H1 (cell line): Measurements from ENCODE around the gene TMEM52B. TPM values are rescaled to one million over a fixed set of nuclear protein-coding genes. Genes with fewer than 3 reads are reported as not detected.

Experiments used
- CTCF ChIA-PET: fragments of 300-600 bp; sonication (Branson Sonifier 250); formaldehyde crosslinking; loops from one replicate; lab custom pipeline; 2021; ENCODE audit not compliant: partially characterized antibody; lab: Charles Lee
- POLR2A ChIA-PET: fragments of 300-600 bp; sonication (Branson Sonifier 250); formaldehyde crosslinking; loops from one replicate; lab custom pipeline; 2021; ENCODE audit warnings: inconsistent platforms; ENCODE audit not compliant: partially characterized antibody; lab: Charles Lee
- DNase-seq, 2 experiments: peaks; one replicate each; pipeline versions ENCODE4 v3.0.0 to v3.0.0-alpha.2; 2010 to 2022; ENCODE audit warnings: low spot score in 2 of 2, low read depth in 1 of 2, mixed read lengths in 1 of 2
- FAIRE-seq: peaks from 2 replicates; lab custom pipeline; 2011; peaks lifted over from hg19 to GRCh38; lab: Jason Lieb, UNC
- H2AFZ ChIP-seq: 2 replicates; pipeline ENCODE4 v1.8.1; 2012; ENCODE audit warnings: low read length, inconsistent platforms
- H2AK5ac ChIP-seq: 2 replicates; pipeline ENCODE4 v1.6.1; 2013; ENCODE audit warnings: low read depth, low read length
- H2BK120ac ChIP-seq: replicated peaks from 2 replicates; pipeline ENCODE3; 2013; ENCODE audit warnings: low read depth, low read length, inconsistent platforms
- H2BK12ac ChIP-seq: 2 replicates; pipeline ENCODE4 v1.6.1; 2013; ENCODE audit warnings: low read depth, low read length
- H2BK15ac ChIP-seq: 2 replicates; pipeline ENCODE4 v1.6.1; 2013; ENCODE audit warnings: low read length
- H2BK20ac ChIP-seq: 2 replicates; pipeline ENCODE4 v1.6.1; 2013; ENCODE audit warnings: low read length
- H2BK5ac ChIP-seq: 2 replicates; pipeline ENCODE4 v1.6.1; 2013; ENCODE audit warnings: low read depth, low read length
- H3K14ac ChIP-seq: 2 replicates; pipeline ENCODE4 v1.6.1; 2013; ENCODE audit warnings: inconsistent platforms; ENCODE audit not compliant: insufficient read length
- H3K18ac ChIP-seq: 2 replicates; pipeline ENCODE4 v1.6.1; 2013; ENCODE audit warnings: low read length; ENCODE audit errors: extremely low read depth
- H3K23ac ChIP-seq: 2 replicates; pipeline ENCODE4 v1.6.1; 2013; ENCODE audit warnings: inconsistent platforms; ENCODE audit not compliant: insufficient read length
- H3K23me2 ChIP-seq: 2 replicates; pipeline ENCODE4 v1.6.1; 2013; ENCODE audit warnings: low read depth, low read length
- H3K27ac ChIP-seq: 2 replicates; pipeline ENCODE4 v1.6.1; 2011; ENCODE audit warnings: low read depth, low read length, inconsistent platforms
- H3K27me3 ChIP-seq, 4 experiments: replicated peaks in 1 of 4; 1 replicate in 1 of 4; 2 replicates in 3 of 4; pipeline versions ENCODE4 v1.6.1 to v1.8.1; 2011 to 2013; ENCODE audit warnings: low read length in 3 of 4, mild to moderate bottlenecking in 3 of 4, inconsistent platforms in 2 of 4, mixed read lengths in 2 of 4, moderate library complexity in 1 of 4; ENCODE audit not compliant: control insufficient read depth in 3 of 4, insufficient read depth in 3 of 4; ENCODE audit errors: extremely low read depth in 1 of 4
- H3K36me3 ChIP-seq, 4 experiments: 2 replicates each; pipeline versions ENCODE4 v1.6.1 to v1.8.1; 2011 to 2013; ENCODE audit warnings: mild to moderate bottlenecking in 4 of 4, low read length in 3 of 4, moderate library complexity in 2 of 4, control low read depth in 1 of 4, inconsistent platforms in 1 of 4; ENCODE audit not compliant: insufficient read depth in 4 of 4, control insufficient read depth in 2 of 4
- H3K4ac ChIP-seq: replicated peaks from 2 replicates; pipeline ENCODE3; 2013; ENCODE audit warnings: low read length, low read depth, mixed read lengths, inconsistent platforms; ENCODE audit not compliant: insufficient read length
- H3K4me1 ChIP-seq, 4 experiments: replicated peaks in 1 of 4; 1 replicate in 1 of 4; 2 replicates in 3 of 4; pipeline versions ENCODE4 v1.6.1 to v1.8.1; 2011 to 2013; ENCODE audit warnings: low read length in 3 of 4, inconsistent platforms in 2 of 4, mixed read lengths in 1 of 4; ENCODE audit not compliant: insufficient read depth in 4 of 4, control insufficient read depth in 3 of 4
- H3K4me2 ChIP-seq, 2 experiments: 2 replicates each; pipeline versions ENCODE4 v1.6.1 to v1.8.1; 2011 to 2013; ENCODE audit warnings: low read depth in 2 of 2, low read length in 2 of 2, control low read depth in 1 of 2, inconsistent platforms in 1 of 2, mild to moderate bottlenecking in 1 of 2; ENCODE audit not compliant: insufficient read depth in 1 of 2
- H3K4me3 ChIP-seq, 4 experiments: fragments of 200-600, 300-600 bp in 1 of 4; sonication (generic), shearing (Covaris generic), sonication (Bioruptor Twin) in 1 of 4; 2 replicates each; pipeline versions ENCODE4 v1.5.1 to v1.8.1; 2011 to 2016; ENCODE audit warnings: low read length in 4 of 4, low read depth in 3 of 4, control low read depth in 2 of 4, inconsistent platforms in 2 of 4, mild to moderate bottlenecking in 2 of 4, mixed read lengths in 1 of 4, moderate library complexity in 1 of 4; ENCODE audit not compliant: insufficient read depth in 2 of 4; ENCODE audit errors: extremely low read depth in 1 of 4
- H3K56ac ChIP-seq: replicated peaks from 2 replicates; pipeline ENCODE3; 2013; ENCODE audit warnings: low read depth, mild to moderate bottlenecking, mixed read lengths, low read length, inconsistent platforms; ENCODE audit not compliant: insufficient read length
- H3K79me1 ChIP-seq: 2 replicates; pipeline ENCODE4 v1.6.1; 2013; ENCODE audit warnings: low read depth, low read length, control low read depth
- H3K79me2 ChIP-seq, 2 experiments: 2 replicates each; pipeline versions ENCODE4 v1.6.1 to v1.8.1; 2012 to 2013; ENCODE audit warnings: low read length in 2 of 2, mild to moderate bottlenecking in 2 of 2, inconsistent platforms in 1 of 2; ENCODE audit not compliant: insufficient read depth in 2 of 2, control insufficient read depth in 1 of 2
- H3K9ac ChIP-seq, 4 experiments: replicated peaks in 1 of 4; 1 replicate in 1 of 4; 2 replicates in 3 of 4; pipeline versions ENCODE4 v1.6.1 to v1.8.1; 2011 to 2013; ENCODE audit warnings: low read depth in 3 of 4, low read length in 3 of 4, control low read depth in 2 of 4, mild to moderate bottlenecking in 2 of 4, moderate library complexity in 2 of 4, inconsistent platforms in 1 of 4; ENCODE audit errors: extremely low read depth in 1 of 4
- H3K9me3 ChIP-seq, 2 experiments: 2 replicates each; pipeline versions ENCODE4 v1.6.1 to v1.8.1; 2012 to 2013; ENCODE audit warnings: mild to moderate bottlenecking in 2 of 2, moderate library complexity in 2 of 2, control low read depth in 1 of 2, inconsistent platforms in 1 of 2, low read depth in 1 of 2, low read length in 1 of 2, mixed read lengths in 1 of 2; ENCODE audit not compliant: insufficient read depth in 2 of 2
- H4K20me1 ChIP-seq, 2 experiments: replicated peaks in 1 of 2; 2 replicates each; pipeline versions ENCODE3 to v1.8.1; 2011 to 2013; ENCODE audit warnings: inconsistent platforms in 2 of 2, low read length in 2 of 2, mild to moderate bottlenecking in 1 of 2; ENCODE audit not compliant: insufficient read depth in 2 of 2, control insufficient read depth in 1 of 2
- H4K5ac ChIP-seq: 2 replicates; pipeline ENCODE4 v1.6.1; 2013; ENCODE audit warnings: low read length, low read depth, mixed read lengths, inconsistent platforms; ENCODE audit not compliant: insufficient read length
- H4K8ac ChIP-seq: 2 replicates; pipeline ENCODE4 v1.8.0; 2013; ENCODE audit warnings: mild to moderate bottlenecking, moderate library complexity, low read length, inconsistent platforms; ENCODE audit not compliant: insufficient read depth; ENCODE audit errors: extremely low read depth
- H4K91ac ChIP-seq: replicated peaks from 2 replicates; pipeline ENCODE3; 2013; ENCODE audit warnings: low read length, mixed read lengths, inconsistent platforms; ENCODE audit not compliant: insufficient read length
- CBX8 ChIP-seq: fragments of 300-800, 300-1000 bp; sonication (generic); IDR thresholded peaks from 2 replicates; pipeline ENCODE4 v1.7.1; 2016; ENCODE audit warnings: low read depth, low read length, borderline replicate concordance
- KDM1A ChIP-seq: fragments of 200-600, 300-600 bp; sonication (generic); IDR thresholded peaks from 2 replicates; pipeline ENCODE4 v1.7.1; 2016; ENCODE audit warnings: mild to moderate bottlenecking, low read length, borderline replicate concordance
- KDM4A ChIP-seq: IDR thresholded peaks from one replicate; pipeline ENCODE4 v1.7.1; 2012; ENCODE audit warnings: low read depth, mild to moderate bottlenecking, moderate library complexity, low read length, inconsistent platforms; ENCODE audit not compliant: severe bottlenecking
- MAFK ChIP-seq: IDR thresholded peaks from 2 replicates; pipeline ENCODE4 v1.6.1; 2012; ENCODE audit warnings: low read depth, mild to moderate bottlenecking, improper control_type of control experiment, low read length
- TAF7 ChIP-seq: optimal IDR thresholded peaks from 2 replicates; pipeline ENCODE3; 2011; ENCODE audit warnings: low read depth, mild to moderate bottlenecking, inconsistent platforms, low read length, moderate library complexity, borderline replicate concordance
- WGBS, 2 experiments: shearing (Covaris generic) in 1 of 2; methylation state at CpG; one replicate each; pipeline versions ENCODE4 v1.1.6 to v1.1.7; 2013 to 2015; ENCODE audit warnings: low lambda C conversion rate in 2 of 2, mixed read lengths in 2 of 2, inconsistent platforms in 1 of 2, low coverage in 1 of 2, missing lambda C conversion rate in 1 of 2; ENCODE audit not compliant: insufficient replicate concordance in 2 of 2, insufficient coverage in 1 of 2, insufficient read length in 1 of 2; ENCODE audit errors: extremely low coverage in 1 of 2, missing lambda C conversion rate in 1 of 2; 5-methylcytosine and 5-hydroxymethylcytosine counted together
- polyA plus RNA-seq, 7 experiments: library from polyadenylated mRNA; depleted of rRNA in 3 of 7; stranded (reverse) in 5 of 7; unstranded in 2 of 7; fragments of >200 nt in 5 of 7; fragments of 200-250 nt in 2 of 7; gene quantifications; 1 replicate in 5 of 7; 2 replicates in 1 of 7; 4 replicates in 1 of 7; pipeline versions ENCODE4 v1.2.1 to v1.2.3, GENCODE V29; 2011 to 2013; ENCODE audit warnings: missing spikeins in 2 of 7, mixed read lengths in 2 of 7
- total RNA-seq: library from RNA; stranded (reverse); fragmentation: NEBNext Ultra II Directional; extraction: Animal tissue kit (Norgen Biotek cat#: 25700); gene quantifications from 2 replicates; pipeline ENCODE4 v1.2.1, GENCODE V29; 2021

Gene TMEM52B
- total and polyA plus RNA-seq, 2 of the 8 experiments (the other 6 are each of a cell fraction or from before 2014, with no cell fraction given): not detected

DNA sequence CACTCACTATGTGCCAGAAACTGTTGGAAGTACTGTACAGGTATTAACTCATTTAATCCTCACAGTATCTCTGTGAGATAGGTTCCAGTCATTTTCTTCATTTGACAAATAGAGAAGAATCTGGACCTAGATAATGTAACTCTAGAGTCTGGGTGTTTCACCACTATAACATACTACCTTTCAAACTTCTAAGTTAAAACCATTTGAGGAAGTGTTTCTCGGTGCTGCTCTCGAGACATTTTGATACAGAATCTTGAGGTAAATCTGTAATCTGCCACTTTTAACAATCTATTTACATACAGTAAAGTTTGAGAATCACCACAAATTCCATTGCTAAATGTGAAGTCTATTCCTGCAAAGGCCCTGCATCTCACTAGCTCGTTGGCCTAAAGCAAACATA lies 15.7 kb upstream of the TMEM52B start:
- POLR2A ChIA-PET: no interaction called here
- DNase-seq (no peak), FAIRE-seq (no peak)
- H3K23ac ChIP-seq: no peak overlapping the region
- no peak overlapping the region; the same call in 1 of the 2 replicates for H2AFZ ChIP-seq
- H2AK5ac ChIP-seq: no peak overlapping the region
- no peaks in the 10 kb centered on the region for H3K23me2 ChIP-seq
- no peaks in the 10 kb centered on the region for H3K36me3 ChIP-seq
- no peak overlapping the region for H2BK5ac ChIP-seq
- no peak overlapping the region for H3K14ac ChIP-seq
- H3K27me3 ChIP-seq: no peaks in the 10 kb centered on the region
- no peak overlapping the region for H3K4me2 ChIP-seq
- 92% methylated on average over 3 of the region's 3 CpGs; no CpG with 5 or more reads in 1 of the 2 experiments for WGBS, 2 experiments
- CTCF ChIA-PET: interaction anchor here (0.5 to 3.6 kb wide), 3 partner anchors 10 to 177 kb away, joined by 3 to 13 read pairs (median 4); no protein-coding TSS in a partner anchor
- no peak overlapping the region for H4K8ac ChIP-seq
- H3K9ac ChIP-seq: no peak overlapping the region
- H3K79me1 ChIP-seq: no peaks in the 10 kb centered on the region
- H3K9me3 ChIP-seq: no peaks in the 10 kb centered on the region
- no peak overlapping the region for H3K27ac ChIP-seq
- H3K79me2 ChIP-seq: no peaks in the 10 kb centered on the region
- no peaks in the 10 kb centered on the region for H3K4me1 ChIP-seq
- H3K18ac ChIP-seq: no peak overlapping the region
- no peak overlapping the region for H2BK120ac ChIP-seq
- no peak overlapping the region for H2BK12ac ChIP-seq
- no peak overlapping the region for H4K5ac ChIP-seq
- no peak overlapping the region for H3K4me3 ChIP-seq
- H4K91ac ChIP-seq: no peak overlapping the region
- no peak overlapping the region for H2BK15ac ChIP-seq
- no peak overlapping the region for H3K56ac ChIP-seq
- H3K4ac ChIP-seq: no peak overlapping the region
- no peak overlapping the region for H2BK20ac ChIP-seq
- H4K20me1 ChIP-seq: no peaks in the 10 kb centered on the region
- TF ChIP-seq KDM1A (no peak), CBX8 (no peak), MAFK (no peak), KDM4A (no peak), TAF7 (no peak)
